Tibial nerve (tissue), 4 donors: ENCODE measurements around the gene ZBTB17.
"Not testable (repeated sequence)": the region's sequence is repeated elsewhere in the genome, so short reads cannot be mapped to it uniquely, and the experiment has no call there.

ENCODE experiments used
- CTCF ChIP-seq, 5 experiments: fragments of 200-600 bp in 3 of 5; fragments of 450-650 bp in 2 of 5; sonication (generic) in 3 of 5; IDR thresholded peaks; one replicate each; pipeline ENCODE4 v1.5.1; 2016 to 2019; ENCODE audit warnings: antibody characterized with exemption in 5 of 5, mild to moderate bottlenecking in 3 of 5, moderate library complexity in 2 of 5
- EP300 ChIP-seq, 2 donors: sonication (generic); formaldehyde crosslinking; IDR thresholded peaks; one replicate each; pipeline ENCODE4 v1.6.1; 2017; ENCODE audit warnings: antibody characterized with exemption in 2 of 2, mild to moderate bottlenecking in 1 of 2
- POLR2A ChIP-seq, 2 donors: fragments of 450-650 bp; IDR thresholded peaks; one replicate each; pipeline ENCODE4 v1.6.1; 2017; ENCODE audit warnings: antibody characterized with exemption in 2 of 2, mild to moderate bottlenecking in 2 of 2, moderate library complexity in 2 of 2

GRCh38 chr1:15926448-15926847 is 49.5 kb downstream of the ZBTB17 start:
- not testable (repeated sequence) for TF ChIP-seq POLR2A, CTCF, EP300 (IDR thresholded peaks at IDR 0.05)
